ENCODE measurements around the gene GPR4. TPM values are rescaled to one million over a fixed set of nuclear protein-coding genes. Genes with fewer than 3 reads are reported as not detected.

GPR4 gene
- polyA plus RNA-seq, 1 donor from 2014 or later, result 0.25 TPM

DNA sequence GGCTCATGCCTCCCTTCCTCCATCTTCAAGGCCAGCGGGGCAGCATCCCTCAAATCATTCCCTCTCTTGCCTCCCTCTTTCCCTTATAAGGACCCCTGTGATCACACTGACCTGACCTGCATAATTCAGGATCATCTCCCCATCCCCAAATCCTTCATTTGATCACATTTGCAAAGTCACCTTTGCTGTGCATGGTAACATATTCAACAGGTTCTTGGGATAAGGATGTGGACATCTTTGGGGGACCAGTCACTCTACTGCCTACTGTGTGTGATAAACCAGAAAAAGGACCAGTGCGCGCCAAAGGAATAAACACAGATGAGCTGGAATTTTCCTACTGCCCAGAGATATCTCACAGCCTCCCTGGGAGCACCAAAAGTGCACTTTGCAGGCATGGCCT is 25.3 kb downstream of the GPR4 start:
- Histone ChIP-seq H3K27me3 (ENCODE audit: insufficient read depth, low read depth, low read length) (no peaks in the 10 kb centered on the region), H3K9me3 (ENCODE audit: low read length) (no peaks in the 10 kb centered on the region), H3K27ac (ENCODE audit: low read length) (no peak overlapping the region), H3K9ac (ENCODE audit: low read length) (no peak overlapping the region), H3K4me2 (ENCODE audit: low read length) (no peak overlapping the region), H3K36me3 (ENCODE audit: insufficient read depth, low read length) (no peaks in the 10 kb centered on the region), H3K9me2 (ENCODE audit: insufficient read depth, low read length) (no peaks in the 10 kb centered on the region), H3K4me3 (ENCODE audit: low read length) (no peak overlapping the region), H4K20me1 (ENCODE audit: insufficient read depth) (no peaks in the 10 kb centered on the region), H3F3A (ENCODE audit: insufficient read depth, low read length, poor library complexity, severe bottlenecking) (no peaks in the 10 kb centered on the region), H3K79me2 (replicated peaks; ENCODE audit: insufficient read depth, low read length) (no peaks in the 10 kb centered on the region), H2AFZ (ENCODE audit: low read depth, low read length) (no peak overlapping the region)
- no peak for TF ChIP-seq SMC3 (conservative IDR thresholded peaks at IDR 0.05; ENCODE audit: poor library complexity)
- no peak for TF ChIP-seq RAD21 (conservative IDR thresholded peaks at IDR 0.05)
- TF ChIP-seq EZH2 (IDR thresholded peaks at IDR 0.05; ENCODE audit: borderline replicate concordance, insufficient read depth, low read length, poor library complexity, severe bottlenecking), result no peak
- no peak for TF ChIP-seq TAF1 (IDR thresholded peaks at IDR 0.05; ENCODE audit: low read depth)
- TF ChIP-seq, protein P1, sequence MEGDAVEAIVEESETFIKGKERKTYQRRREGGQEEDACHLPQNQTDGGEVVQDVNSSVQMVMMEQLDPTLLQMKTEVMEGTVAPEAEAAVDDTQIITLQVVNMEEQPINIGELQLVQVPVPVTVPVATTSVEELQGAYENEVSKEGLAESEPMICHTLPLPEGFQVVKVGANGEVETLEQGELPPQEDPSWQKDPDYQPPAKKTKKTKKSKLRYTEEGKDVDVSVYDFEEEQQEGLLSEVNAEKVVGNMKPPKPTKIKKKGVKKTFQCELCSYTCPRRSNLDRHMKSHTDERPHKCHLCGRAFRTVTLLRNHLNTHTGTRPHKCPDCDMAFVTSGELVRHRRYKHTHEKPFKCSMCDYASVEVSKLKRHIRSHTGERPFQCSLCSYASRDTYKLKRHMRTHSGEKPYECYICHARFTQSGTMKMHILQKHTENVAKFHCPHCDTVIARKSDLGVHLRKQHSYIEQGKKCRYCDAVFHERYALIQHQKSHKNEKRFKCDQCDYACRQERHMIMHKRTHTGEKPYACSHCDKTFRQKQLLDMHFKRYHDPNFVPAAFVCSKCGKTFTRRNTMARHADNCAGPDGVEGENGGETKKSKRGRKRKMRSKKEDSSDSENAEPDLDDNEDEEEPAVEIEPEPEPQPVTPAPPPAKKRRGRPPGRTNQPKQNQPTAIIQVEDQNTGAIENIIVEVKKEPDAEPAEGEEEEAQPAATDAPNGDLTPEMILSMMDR (IDR thresholded peaks at IDR 0.05; ENCODE audit: poor library complexity, severe bottlenecking), result no peak
- TF ChIP-seq, protein P2, sequence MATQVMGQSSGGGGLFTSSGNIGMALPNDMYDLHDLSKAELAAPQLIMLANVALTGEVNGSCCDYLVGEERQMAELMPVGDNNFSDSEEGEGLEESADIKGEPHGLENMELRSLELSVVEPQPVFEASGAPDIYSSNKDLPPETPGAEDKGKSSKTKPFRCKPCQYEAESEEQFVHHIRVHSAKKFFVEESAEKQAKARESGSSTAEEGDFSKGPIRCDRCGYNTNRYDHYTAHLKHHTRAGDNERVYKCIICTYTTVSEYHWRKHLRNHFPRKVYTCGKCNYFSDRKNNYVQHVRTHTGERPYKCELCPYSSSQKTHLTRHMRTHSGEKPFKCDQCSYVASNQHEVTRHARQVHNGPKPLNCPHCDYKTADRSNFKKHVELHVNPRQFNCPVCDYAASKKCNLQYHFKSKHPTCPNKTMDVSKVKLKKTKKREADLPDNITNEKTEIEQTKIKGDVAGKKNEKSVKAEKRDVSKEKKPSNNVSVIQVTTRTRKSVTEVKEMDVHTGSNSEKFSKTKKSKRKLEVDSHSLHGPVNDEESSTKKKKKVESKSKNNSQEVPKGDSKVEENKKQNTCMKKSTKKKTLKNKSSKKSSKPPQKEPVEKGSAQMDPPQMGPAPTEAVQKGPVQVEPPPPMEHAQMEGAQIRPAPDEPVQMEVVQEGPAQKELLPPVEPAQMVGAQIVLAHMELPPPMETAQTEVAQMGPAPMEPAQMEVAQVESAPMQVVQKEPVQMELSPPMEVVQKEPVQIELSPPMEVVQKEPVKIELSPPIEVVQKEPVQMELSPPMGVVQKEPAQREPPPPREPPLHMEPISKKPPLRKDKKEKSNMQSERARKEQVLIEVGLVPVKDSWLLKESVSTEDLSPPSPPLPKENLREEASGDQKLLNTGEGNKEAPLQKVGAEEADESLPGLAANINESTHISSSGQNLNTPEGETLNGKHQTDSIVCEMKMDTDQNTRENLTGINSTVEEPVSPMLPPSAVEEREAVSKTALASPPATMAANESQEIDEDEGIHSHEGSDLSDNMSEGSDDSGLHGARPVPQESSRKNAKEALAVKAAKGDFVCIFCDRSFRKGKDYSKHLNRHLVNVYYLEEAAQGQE (IDR thresholded peaks at IDR 0.05; ENCODE audit: borderline replicate concordance), result no peak
- no peak for TF ChIP-seq EP300 (conservative IDR thresholded peaks at IDR 0.05; ENCODE audit: poor library complexity, severe bottlenecking)
- TF ChIP-seq POLR2AphosphoS5 (IDR thresholded peaks at IDR 0.05), result no peak
- no peak for TF ChIP-seq MXI1 (conservative IDR thresholded peaks at IDR 0.05; ENCODE audit: poor library complexity, severe bottlenecking)

DNA sequence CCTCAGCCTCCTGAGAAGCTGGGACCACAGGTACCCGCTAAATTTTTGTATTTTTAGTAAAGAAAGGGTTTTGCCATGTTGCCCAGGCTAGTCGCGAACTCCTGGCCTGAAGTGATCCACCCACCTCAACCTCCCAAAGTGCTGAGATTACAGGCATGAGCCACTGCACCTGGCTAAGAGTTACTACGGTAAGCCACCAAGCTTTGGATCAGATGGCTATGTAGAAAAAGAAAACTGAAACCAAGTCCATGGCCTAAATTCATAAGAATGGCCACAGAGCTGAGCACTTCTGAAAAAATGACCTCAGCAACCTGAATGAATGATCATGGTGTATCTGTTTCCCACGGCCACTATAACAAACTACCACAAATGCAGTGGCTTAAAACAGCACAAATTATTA is 26.8 kb downstream of the GPR4 start:
- no peak overlapping the region for H3K27ac ChIP-seq (ENCODE audit: low read length)
- H3K9ac ChIP-seq (ENCODE audit: low read length), result no peak overlapping the region
- no peaks in the 10 kb centered on the region for H3K27me3 ChIP-seq (ENCODE audit: insufficient read depth, low read depth, low read length)
- TF ChIP-seq MXI1 (conservative IDR thresholded peaks at IDR 0.05; ENCODE audit: poor library complexity, severe bottlenecking), result no peak
- TF ChIP-seq, protein P2 (IDR thresholded peaks at IDR 0.05; ENCODE audit: borderline replicate concordance), result no peak
- TF ChIP-seq TAF1 (IDR thresholded peaks at IDR 0.05; ENCODE audit: low read depth), result no peak
- no peak for TF ChIP-seq RAD21 (conservative IDR thresholded peaks at IDR 0.05)
- TF ChIP-seq EP300 (conservative IDR thresholded peaks at IDR 0.05; ENCODE audit: poor library complexity, severe bottlenecking), result no peak
- TF ChIP-seq EZH2 (IDR thresholded peaks at IDR 0.05; ENCODE audit: borderline replicate concordance, insufficient read depth, low read length, poor library complexity, severe bottlenecking), result no peak
- TF ChIP-seq, protein P1 (IDR thresholded peaks at IDR 0.05; ENCODE audit: poor library complexity, severe bottlenecking), result no peak
- no peak overlapping the region for H2AFZ ChIP-seq (ENCODE audit: low read depth, low read length)
- H3K36me3 ChIP-seq (ENCODE audit: insufficient read depth, low read length), result no peaks in the 10 kb centered on the region
- no peaks in the 10 kb centered on the region for H3K79me2 ChIP-seq (replicated peaks; ENCODE audit: insufficient read depth, low read length)
- no peaks in the 10 kb centered on the region for H3F3A ChIP-seq (ENCODE audit: insufficient read depth, low read length, poor library complexity, severe bottlenecking)
- no peak overlapping the region for H3K4me3 ChIP-seq (ENCODE audit: low read length)
- no peak overlapping the region for H3K4me2 ChIP-seq (ENCODE audit: low read length)
- no peaks in the 10 kb centered on the region for H3K9me2 ChIP-seq (ENCODE audit: insufficient read depth, low read length)
- H3K9me3 ChIP-seq (ENCODE audit: low read length), result no peaks in the 10 kb centered on the region
- no peaks in the 10 kb centered on the region for H4K20me1 ChIP-seq (ENCODE audit: insufficient read depth)
